ENCODE data around the gene NPW.
"Not testable (repeated sequence)": the region's sequence is repeated elsewhere in the genome, so short reads cannot be mapped to it uniquely, and the experiment has no call there.

- not testable (repeated sequence) for TF ChIP-seq ZFX (IDR thresholded peaks at IDR 0.05; ENCODE audit: borderline replicate concordance); CTCF (IDR thresholded peaks at IDR 0.05)
Observed at GRCh38 chr16:2033909-2034695, 14.5 kb downstream of the NPW start.
